HFF-Myc (cell line): Measurements from ENCODE around the gene ADARB1.

ENCODE experiments used
- DNase-seq: peaks from one replicate; pipeline ENCODE4 v3.0.0-alpha.2; 2011; ENCODE audit warnings: low read depth; ENCODE audit errors: extremely low read depth
- H3K4me3 ChIP-seq: replicated peaks from 2 replicates; pipeline ENCODE4 v1.5.1; 2011; ENCODE audit warnings: low read depth, mild to moderate bottlenecking, control low read depth, low read length
- TF ChIP-seq, protein P1 (sequence below): IDR thresholded peaks from 2 replicates; pipeline ENCODE4 v1.5.1; 2012; ENCODE audit warnings: mild to moderate bottlenecking, low read depth, low read length, control low read depth; ENCODE audit errors: missing control alignments

The ADARB1 gene

DNA sequence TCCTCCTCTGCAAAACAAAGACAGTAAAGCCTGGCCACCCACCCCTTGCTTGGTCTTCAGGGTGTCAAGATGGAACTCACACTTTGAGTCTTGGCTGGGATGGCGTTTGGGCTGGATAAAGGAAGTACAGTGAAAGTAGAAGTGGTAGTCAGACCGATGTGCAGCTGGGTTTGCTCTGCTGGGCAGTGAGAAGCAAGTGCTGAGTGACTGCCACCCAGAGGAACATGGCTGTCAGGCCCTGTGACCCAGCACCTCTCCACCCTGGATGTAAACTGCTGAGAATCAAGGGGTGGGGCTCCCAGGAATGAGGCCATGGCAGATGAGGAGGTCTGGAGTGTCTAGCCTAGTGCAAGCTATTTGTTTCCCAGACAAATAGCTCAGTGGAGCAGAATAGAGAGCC lies 162.1 kb downstream of the ADARB1 start:
- TF ChIP-seq, protein P1, sequence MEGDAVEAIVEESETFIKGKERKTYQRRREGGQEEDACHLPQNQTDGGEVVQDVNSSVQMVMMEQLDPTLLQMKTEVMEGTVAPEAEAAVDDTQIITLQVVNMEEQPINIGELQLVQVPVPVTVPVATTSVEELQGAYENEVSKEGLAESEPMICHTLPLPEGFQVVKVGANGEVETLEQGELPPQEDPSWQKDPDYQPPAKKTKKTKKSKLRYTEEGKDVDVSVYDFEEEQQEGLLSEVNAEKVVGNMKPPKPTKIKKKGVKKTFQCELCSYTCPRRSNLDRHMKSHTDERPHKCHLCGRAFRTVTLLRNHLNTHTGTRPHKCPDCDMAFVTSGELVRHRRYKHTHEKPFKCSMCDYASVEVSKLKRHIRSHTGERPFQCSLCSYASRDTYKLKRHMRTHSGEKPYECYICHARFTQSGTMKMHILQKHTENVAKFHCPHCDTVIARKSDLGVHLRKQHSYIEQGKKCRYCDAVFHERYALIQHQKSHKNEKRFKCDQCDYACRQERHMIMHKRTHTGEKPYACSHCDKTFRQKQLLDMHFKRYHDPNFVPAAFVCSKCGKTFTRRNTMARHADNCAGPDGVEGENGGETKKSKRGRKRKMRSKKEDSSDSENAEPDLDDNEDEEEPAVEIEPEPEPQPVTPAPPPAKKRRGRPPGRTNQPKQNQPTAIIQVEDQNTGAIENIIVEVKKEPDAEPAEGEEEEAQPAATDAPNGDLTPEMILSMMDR, result no peak
- no peak for DNase-seq

DNA sequence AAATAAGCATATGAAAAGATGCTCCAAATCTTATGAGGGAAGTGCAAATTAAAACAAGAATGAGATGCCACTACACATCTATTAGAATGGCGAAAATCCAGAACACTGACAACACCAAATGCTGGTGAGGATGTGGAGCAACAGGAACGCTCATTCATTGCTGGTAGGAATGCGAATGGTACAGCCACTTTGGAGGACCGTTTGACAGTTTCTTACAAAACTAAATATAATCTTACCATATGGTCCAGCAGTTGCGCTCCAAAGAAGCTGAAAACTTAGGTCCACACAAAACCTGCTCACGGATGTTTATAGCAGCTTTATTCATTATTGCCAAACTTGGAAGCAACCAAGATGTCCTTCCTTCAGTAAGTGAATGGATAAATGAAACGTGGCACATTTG lies 163.0 kb downstream of the ADARB1 start:
- H3K4me3 ChIP-seq, result no peak overlapping the region
- DNase-seq, result no peak
- TF ChIP-seq, protein P1, result no peak

More for the DNA sequence above, 162.1 kb downstream of the ADARB1 start:
- H3K4me3 ChIP-seq, result no peak overlapping the region

DNA sequence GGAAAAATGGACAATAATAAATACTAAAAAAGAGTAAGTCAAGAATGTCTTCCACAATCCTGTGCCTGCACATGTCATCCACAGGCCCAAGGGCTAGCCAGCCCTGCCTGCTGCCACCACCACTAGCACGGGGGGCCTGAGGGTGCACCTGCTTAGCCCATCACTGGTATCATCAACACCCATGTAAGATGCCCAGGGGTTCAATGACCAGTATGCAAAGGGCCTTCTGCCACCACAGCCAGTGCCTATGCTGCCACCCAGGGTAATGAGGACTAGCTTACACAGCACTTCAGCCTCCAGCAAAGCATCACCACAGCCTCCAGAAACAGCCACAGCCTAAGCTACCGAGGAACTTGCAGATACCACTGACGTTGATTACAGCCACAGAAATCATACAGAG lies 167.0 kb downstream of the ADARB1 start:
- H3K4me3 ChIP-seq, result no peak overlapping the region
- DNase-seq, result no peak
- TF ChIP-seq, protein P1, result no peak

DNA sequence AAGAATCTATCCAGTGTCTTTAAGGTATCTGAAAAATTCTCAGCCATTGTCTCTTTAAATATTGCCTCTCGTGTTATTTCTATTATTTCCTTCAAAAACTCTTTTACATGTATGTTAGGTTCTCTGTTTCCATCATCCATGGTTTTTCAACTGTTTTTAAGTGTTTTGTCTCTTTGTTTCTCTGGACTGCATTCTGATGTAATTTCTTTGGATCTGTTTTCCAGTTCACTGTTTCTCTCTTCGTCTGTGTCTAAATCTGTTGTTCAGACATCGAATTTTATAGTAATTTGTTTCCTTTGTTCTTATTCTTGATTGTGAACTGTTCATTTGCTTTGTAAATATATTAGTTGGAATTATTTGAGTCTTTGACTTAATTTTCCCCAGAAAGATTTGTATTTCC lies 169.2 kb downstream of the ADARB1 start:
- no peak for DNase-seq
- TF ChIP-seq, protein P1, result no peak
- no peak overlapping the region for H3K4me3 ChIP-seq

DNA sequence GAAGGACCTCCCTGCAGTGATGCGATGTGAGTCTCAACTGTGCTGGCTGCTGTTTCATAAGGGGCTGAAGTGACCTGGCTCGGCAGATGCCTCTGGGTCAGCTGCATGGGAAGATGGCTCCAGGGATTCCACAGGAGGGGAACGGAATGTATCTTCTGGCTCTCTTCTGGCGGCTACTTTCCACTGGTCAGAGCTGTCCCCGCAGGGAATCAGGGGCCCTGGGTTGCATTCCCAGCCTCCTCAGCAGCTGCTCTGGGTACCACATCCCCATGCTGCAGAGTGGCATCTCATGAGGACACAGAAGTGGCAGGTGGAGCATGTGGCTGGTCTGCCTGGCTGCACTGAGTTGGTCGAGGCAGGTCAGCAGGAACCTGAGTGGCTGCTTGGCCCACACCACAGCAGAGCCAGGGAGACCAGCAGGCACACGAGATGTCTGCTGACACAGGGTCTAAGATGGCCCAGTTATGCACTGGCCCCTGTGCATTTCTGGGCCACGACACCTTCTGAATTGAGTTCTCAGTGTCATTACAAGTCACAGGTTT lies 170.5 kb downstream of the ADARB1 start:
- H3K4me3 ChIP-seq, result no peak overlapping the region
- TF ChIP-seq, protein P1, result no peak
- no peak for DNase-seq

DNA sequence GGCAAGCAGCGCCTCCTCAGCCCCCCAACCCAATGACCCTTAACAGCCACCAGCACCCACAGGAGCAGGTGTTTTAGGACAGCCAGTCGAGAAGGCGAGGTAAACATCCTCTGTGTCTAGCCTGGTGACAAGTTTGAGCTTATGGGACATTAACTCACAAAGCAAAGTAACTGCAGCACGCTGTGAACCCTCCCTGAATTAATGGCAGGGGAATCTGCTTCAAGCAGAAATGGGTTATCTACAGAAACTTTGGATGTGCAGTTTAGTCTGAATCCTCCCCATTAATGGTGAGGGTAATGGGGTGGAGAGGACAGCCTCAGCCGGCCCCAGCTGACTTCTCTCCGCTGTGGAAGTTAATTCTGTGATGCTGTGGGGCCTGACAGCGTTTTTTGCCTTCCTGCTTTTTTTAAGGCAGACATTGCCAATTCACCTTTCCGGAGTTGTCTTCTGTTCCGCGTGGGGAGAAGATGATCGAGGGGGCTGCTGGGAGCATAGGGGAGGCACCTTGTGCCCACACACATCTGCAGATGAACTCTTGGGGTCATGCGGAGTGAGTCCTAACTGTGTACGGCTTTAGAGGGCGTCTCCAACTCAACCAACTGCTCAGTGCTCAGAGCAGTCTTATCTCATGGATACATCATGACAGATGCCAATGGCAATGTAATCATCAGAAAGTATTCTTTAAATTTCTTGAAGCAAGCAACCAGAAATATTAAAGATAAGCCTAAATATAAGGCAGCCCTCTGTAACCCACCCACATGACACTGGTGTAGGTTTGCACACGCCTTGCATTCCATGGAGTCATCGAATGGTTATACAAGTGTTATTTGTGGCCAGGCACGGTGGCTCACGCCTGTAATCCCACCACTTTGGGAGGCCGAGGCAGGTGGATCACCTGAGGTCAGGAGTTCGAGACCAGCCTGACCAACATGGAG lies 172.3 kb downstream of the ADARB1 start:
- no peak for DNase-seq
- TF ChIP-seq, protein P1, result no peak
- H3K4me3 ChIP-seq, result no peak overlapping the region
